Measurements from ENCODE around the gene ADM5.
A peak's percentile ranks its signal among the peaks of the same experiment; 100 is the strongest.

Gene ADM5

GRCh38 chr19:49658566-49659442, 30.6 kb upstream of the ADM5 start:
- no peak for DNase-seq (ENCODE audit: low read depth in 2 of 2)

- no peak for DNase-seq (ENCODE audit: low read depth in 2 of 2)
Observed at GRCh38 chr19:49660338-49660961, 28.9 kb upstream of the ADM5 start.

- DNase-seq (ENCODE audit: low read depth in 2 of 2): no peak
Observed at GRCh38 chr19:49662011-49662410, 27.4 kb upstream of the ADM5 start.

GRCh38 chr19:49663224-49663623, 26.2 kb upstream of the ADM5 start:
- no peak for DNase-seq (ENCODE audit: low read depth in 2 of 2)

- DNase-seq (ENCODE audit: low read depth in 2 of 2): peak; percentile 92 to 97
Observed at GRCh38 chr19:49664171-49665035, 25.0 kb upstream of the ADM5 start.

- DNase-seq (ENCODE audit: low read depth in 2 of 2): no peak
Observed at GRCh38 chr19:49665036-49665350, 24.4 kb upstream of the ADM5 start.

GRCh38 chr19:49665351-49666119, 23.9 kb upstream of the ADM5 start, which contains the start of the genes BCL2L12 and IRF3:
Gene BCL2L12 (plus strand): TSS chr19:49665933. CDS start chr19:49666693, 760 bp downstream.
Gene IRF3 (minus strand): TSS chr19:49665857. CDS start chr19:49664838, 1,019 bp downstream.
- peak; percentile 99 to 100 for DNase-seq (ENCODE audit: low read depth in 2 of 2)

- DNase-seq (ENCODE audit: low read depth in 2 of 2): no peak
Observed at GRCh38 chr19:49666120-49666444, 23.3 kb upstream of the ADM5 start.

GRCh38 chr19:49667473-49667872, 21.9 kb upstream of the ADM5 start:
- DNase-seq (ENCODE audit: low read depth in 2 of 2): no peak

- no peak for DNase-seq (ENCODE audit: low read depth in 2 of 2)
Observed at GRCh38 chr19:49669516-49669915, 19.9 kb upstream of the ADM5 start.

- peak; percentile 65 to 71 for DNase-seq (ENCODE audit: low read depth in 2 of 2)
Observed at GRCh38 chr19:49672131-49672919, 17.1 kb upstream of the ADM5 start.

- peak; percentile 61 to 62 for DNase-seq (ENCODE audit: low read depth in 2 of 2)
Observed at GRCh38 chr19:49676136-49676783, 13.1 kb upstream of the ADM5 start.

GRCh38 chr19:49676784-49677230, 12.6 kb upstream of the ADM5 start:
- DNase-seq (ENCODE audit: low read depth in 2 of 2): peak; percentile 96 to 99

GRCh38 chr19:49677231-49677900, 12.0 kb upstream of the ADM5 start, which contains the start of gene PRMT1:
Gene PRMT1 (plus strand): TSS chr19:49677271. CDS start chr19:49677281, 10 bp downstream.
- DNase-seq (ENCODE audit: low read depth in 2 of 2): no peak

- peak; percentile 77 to 84 for DNase-seq (ENCODE audit: low read depth in 2 of 2)
Observed at GRCh38 chr19:49677901-49678674, 11.3 kb upstream of the ADM5 start.

GRCh38 chr19:49678985-49679770, 10.2 kb upstream of the ADM5 start:
- no peak for DNase-seq (ENCODE audit: low read depth in 2 of 2)

GRCh38 chr19:49679771-49680413, 9.5 kb upstream of the ADM5 start:
- DNase-seq (ENCODE audit: low read depth in 2 of 2): no peak

All from stimulated activated CD4-positive, alpha-beta T cell treated with anti-CD3 and anti-CD28 coated beads, Interleukin-4, amount 100 ng/mL, for 48 hours (primary cell).